Measurements from ENCODE around the gene KCNH2. TPM values are rescaled to one million over a fixed set of nuclear protein-coding genes. Genes with fewer than 3 reads are reported as not detected.

Gene KCNH2
- total RNA-seq, 1 donor from 2014 or later = 12.4 TPM

DNA sequence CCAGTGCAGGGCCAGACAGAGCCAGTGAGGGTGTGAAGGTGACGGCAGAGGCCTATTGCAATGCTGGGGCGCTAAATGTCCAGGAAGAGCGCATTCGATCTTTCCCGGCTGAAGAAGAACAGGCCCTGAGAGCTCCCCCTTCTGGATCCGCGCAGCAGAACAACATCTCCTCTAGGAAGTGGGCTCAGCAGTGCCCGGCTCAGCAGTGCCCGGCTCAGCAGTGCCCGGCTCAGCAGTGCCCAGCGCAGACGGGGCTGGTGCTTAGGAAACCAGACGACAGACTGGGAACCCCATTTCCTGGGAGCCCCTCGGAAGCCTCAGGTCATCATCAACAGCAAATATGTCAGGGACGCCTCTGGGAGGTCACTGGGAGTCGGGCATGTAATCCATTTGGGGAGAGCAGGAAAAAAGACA lies 8.0 kb upstream of the KCNH2 start:
- H3K27ac Mint-ChIP-seq (ENCODE audit: unreplicated experiment) = no peak overlapping the region

DNA sequence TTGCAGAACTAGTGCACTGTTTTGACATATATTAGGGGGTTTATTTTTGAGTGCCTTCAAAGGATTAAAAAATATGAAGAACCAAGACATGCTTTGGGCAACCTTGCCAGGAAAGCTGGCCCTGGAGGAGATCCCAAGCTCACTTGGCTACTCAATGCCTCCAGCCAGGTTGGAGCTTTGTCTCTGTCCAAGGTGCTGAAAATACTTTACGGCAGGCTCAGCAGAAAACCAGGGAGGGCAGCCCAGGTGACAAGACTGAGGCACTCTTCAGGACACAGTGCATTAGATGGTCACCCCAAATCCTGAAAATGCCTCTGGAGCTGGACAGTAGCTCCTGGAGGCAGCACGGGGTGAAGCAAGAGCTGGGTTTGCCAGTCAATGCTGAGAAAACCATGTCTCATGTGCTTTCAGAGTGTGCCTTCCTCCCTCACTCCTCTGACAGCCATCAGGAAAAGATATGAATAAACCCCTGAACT lies 5.8 kb upstream of the KCNH2 start:
- H3K27ac Mint-ChIP-seq (ENCODE audit: unreplicated experiment) = no peak overlapping the region
- H3K36me3 Mint-ChIP-seq (ENCODE audit: low read depth) = no peaks in the 10 kb centered on the region
- peaks cover 41% of the 10 kb centered on the region for H3K27me3 Mint-ChIP-seq (ENCODE audit: low read depth)
- no peaks in the 10 kb centered on the region for H3K9me3 Mint-ChIP-seq
- TF ChIP-seq, protein P1, sequence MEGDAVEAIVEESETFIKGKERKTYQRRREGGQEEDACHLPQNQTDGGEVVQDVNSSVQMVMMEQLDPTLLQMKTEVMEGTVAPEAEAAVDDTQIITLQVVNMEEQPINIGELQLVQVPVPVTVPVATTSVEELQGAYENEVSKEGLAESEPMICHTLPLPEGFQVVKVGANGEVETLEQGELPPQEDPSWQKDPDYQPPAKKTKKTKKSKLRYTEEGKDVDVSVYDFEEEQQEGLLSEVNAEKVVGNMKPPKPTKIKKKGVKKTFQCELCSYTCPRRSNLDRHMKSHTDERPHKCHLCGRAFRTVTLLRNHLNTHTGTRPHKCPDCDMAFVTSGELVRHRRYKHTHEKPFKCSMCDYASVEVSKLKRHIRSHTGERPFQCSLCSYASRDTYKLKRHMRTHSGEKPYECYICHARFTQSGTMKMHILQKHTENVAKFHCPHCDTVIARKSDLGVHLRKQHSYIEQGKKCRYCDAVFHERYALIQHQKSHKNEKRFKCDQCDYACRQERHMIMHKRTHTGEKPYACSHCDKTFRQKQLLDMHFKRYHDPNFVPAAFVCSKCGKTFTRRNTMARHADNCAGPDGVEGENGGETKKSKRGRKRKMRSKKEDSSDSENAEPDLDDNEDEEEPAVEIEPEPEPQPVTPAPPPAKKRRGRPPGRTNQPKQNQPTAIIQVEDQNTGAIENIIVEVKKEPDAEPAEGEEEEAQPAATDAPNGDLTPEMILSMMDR (conservative IDR thresholded peaks at IDR 0.05) = no peak
- DNase-seq (ENCODE audit: low read depth, low spot score) = no peak
- H3K4me3 Mint-ChIP-seq = no peak overlapping the region
- peaks cover 25% of the 10 kb centered on the region for H3K4me1 Mint-ChIP-seq

More for the DNA sequence above, 8.0 kb upstream of the KCNH2 start:
- peaks cover 33% of the 10 kb centered on the region for H3K27me3 Mint-ChIP-seq (ENCODE audit: low read depth)
- peak overlapping the region; percentile 61 for H3K4me3 Mint-ChIP-seq
- peak; percentile 78 for DNase-seq (ENCODE audit: low read depth, low spot score)
- peaks cover 31% of the 10 kb centered on the region for H3K4me1 Mint-ChIP-seq
- TF ChIP-seq, protein P1 (conservative IDR thresholded peaks at IDR 0.05) = peak; percentile 74
- H3K36me3 Mint-ChIP-seq (ENCODE audit: low read depth) = no peaks in the 10 kb centered on the region
- H3K9me3 Mint-ChIP-seq = no peaks in the 10 kb centered on the region

DNA sequence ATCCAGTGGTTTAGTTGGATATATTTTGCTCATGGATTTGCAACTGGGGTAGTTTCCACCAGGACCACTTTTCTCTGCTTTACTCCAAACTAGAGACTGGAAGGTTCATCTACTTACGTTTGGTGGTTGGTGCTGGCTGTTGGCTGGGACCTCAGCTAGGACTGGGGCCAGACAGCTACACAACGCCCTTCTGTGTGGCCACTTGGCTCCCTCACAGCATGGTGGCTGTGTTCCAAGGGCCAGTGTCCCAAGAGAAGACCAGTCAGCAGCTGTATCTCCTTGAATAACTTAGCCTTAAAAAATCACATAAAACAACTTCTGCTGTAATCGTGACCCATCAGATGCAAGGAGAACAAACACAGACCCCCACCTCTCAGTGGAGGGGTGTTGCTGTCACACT lies 4.2 kb upstream of the KCNH2 start:
- Mint-ChIP-seq H3K4me3 (no peak overlapping the region), H3K9me3 (no peaks in the 10 kb centered on the region), H3K27ac (ENCODE audit: unreplicated experiment) (no peak overlapping the region), H3K36me3 (ENCODE audit: low read depth) (no peaks in the 10 kb centered on the region), H3K4me1 (peaks cover 23% of the 10 kb centered on the region), H3K27me3 (ENCODE audit: low read depth) (peaks cover 47% of the 10 kb centered on the region)
- DNase-seq (ENCODE audit: low read depth, low spot score) = no peak
- TF ChIP-seq, protein P1 (conservative IDR thresholded peaks at IDR 0.05) = no peak

DNA sequence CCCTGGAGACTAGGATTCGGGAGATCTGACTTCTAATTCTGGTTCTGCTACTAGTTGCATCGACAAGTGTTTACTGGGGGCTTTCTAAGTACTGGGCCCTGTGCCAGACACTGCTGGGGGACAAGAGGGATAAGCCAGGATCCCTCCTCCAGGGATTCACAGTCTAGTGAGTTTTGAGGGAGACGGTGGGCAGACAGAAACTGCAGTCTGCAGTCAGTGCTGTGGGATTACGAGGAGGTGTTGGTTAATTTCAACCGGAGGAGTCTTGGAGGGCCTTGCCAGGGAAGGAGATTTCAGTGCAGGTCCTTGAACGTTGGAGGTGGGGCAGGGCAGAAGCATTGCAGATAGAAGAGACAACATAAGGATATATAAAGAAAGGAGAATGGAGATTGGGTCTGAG lies 3.5 kb upstream of the KCNH2 start:
- no peak for DNase-seq (ENCODE audit: low read depth, low spot score)
- Mint-ChIP-seq H3K9me3 (no peaks in the 10 kb centered on the region), H3K27ac (ENCODE audit: unreplicated experiment) (no peak overlapping the region), H3K27me3 (ENCODE audit: low read depth) (peaks cover 55% of the 10 kb centered on the region), H3K4me1 (peaks cover 30% of the 10 kb centered on the region), H3K36me3 (ENCODE audit: low read depth) (no peaks in the 10 kb centered on the region), H3K4me3 (peak overlapping the region; percentile 50)
- TF ChIP-seq, protein P1 (conservative IDR thresholded peaks at IDR 0.05) = no peak

DNA sequence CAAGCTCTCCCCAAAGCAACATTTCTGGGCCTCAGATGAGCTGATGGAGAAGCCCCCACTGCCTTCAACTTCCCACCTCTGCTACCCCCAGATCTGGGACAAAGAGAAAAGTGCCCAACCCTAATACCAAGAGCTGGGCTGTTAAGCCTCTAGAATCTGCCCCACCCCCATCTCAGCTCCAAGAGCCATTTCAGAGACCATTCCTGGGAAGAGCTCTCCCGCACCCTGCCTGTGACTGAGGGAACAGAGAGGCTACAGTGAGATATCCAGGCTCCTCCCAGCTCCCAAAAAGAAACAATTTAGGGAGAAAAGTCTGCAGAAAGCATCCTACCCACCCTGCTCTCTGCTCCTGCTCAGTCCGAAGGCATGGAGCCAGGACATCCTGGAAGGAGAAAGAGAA lies 2.5 kb upstream of the KCNH2 start:
- H3K27ac Mint-ChIP-seq (ENCODE audit: unreplicated experiment) = no peak overlapping the region
- H3K9me3 Mint-ChIP-seq = no peaks in the 10 kb centered on the region
- H3K4me1 Mint-ChIP-seq = peaks cover 30% of the 10 kb centered on the region
- no peak for DNase-seq (ENCODE audit: low read depth, low spot score)
- H3K27me3 Mint-ChIP-seq (ENCODE audit: low read depth) = peaks cover 54% of the 10 kb centered on the region
- TF ChIP-seq, protein P1 (conservative IDR thresholded peaks at IDR 0.05) = no peak
- peak overlapping the region; percentile 64 for H3K4me3 Mint-ChIP-seq
- H3K36me3 Mint-ChIP-seq (ENCODE audit: low read depth) = no peaks in the 10 kb centered on the region

Measured in neural crest cell (in vitro differentiated cells).